GM23338 (cell line): ENCODE measurements around the gene IGF2BP2. TPM values are rescaled to one million over a fixed set of nuclear protein-coding genes. Genes with fewer than 3 reads are reported as not detected.
A peak's percentile ranks its signal among the peaks of the same experiment; 100 is the strongest.

Experiments used
- ATAC-seq: fragments of 200-7000 bp; cut with Tn5 transposase; 3 replicates; pipeline ENCODE4 v1.9.1; 2020
- DNase-seq: peaks from one replicate; pipeline ENCODE4 v3.0.0-alpha.2; 2015; ENCODE audit warnings: low spot score
- H2AFZ ChIP-seq: fragments of 200-600 bp; sonication (generic); 2 replicates; pipeline ENCODE4 v1.8.0; 2016; ENCODE audit warnings: antibody characterized with exemption, mild to moderate bottlenecking, moderate library complexity
- H3F3A ChIP-seq: fragments of 200-600 bp; sonication (generic); replicated peaks from 2 replicates; pipeline ENCODE4 v1.8.0; 2017; ENCODE audit warnings: antibody characterized with exemption, mixed run types, low read depth
- H3K27ac ChIP-seq: fragments of 200-600 bp; sonication (generic); 2 replicates; pipeline ENCODE4 v1.6.1; 2016; ENCODE audit warnings: low read depth
- H3K27me3 ChIP-seq: fragments of 200-600 bp; sonication (generic); 2 replicates; pipeline ENCODE4 v1.8.0; 2016; ENCODE audit warnings: mild to moderate bottlenecking, mixed run types, moderate library complexity; ENCODE audit not compliant: insufficient read depth
- H3K36me3 ChIP-seq: fragments of 200-600 bp; sonication (generic); 2 replicates; pipeline ENCODE4 v1.8.0; 2016; ENCODE audit warnings: mild to moderate bottlenecking; ENCODE audit not compliant: insufficient read depth
- H3K4me1 ChIP-seq: fragments of 200-600 bp; sonication (generic); 2 replicates; pipeline ENCODE4 v1.8.0; 2016; ENCODE audit warnings: mild to moderate bottlenecking, moderate library complexity; ENCODE audit not compliant: insufficient read depth
- H3K4me2 ChIP-seq: fragments of 200-600 bp; sonication (generic); 2 replicates; pipeline ENCODE4 v1.7.1; 2017; ENCODE audit warnings: mixed run types
- H3K4me3 ChIP-seq: fragments of 200-600 bp; sonication (generic); 2 replicates; pipeline ENCODE4 v1.6.1; 2016; ENCODE audit warnings: mixed run types
- H3K79me2 ChIP-seq: fragments of 200-600 bp; sonication (generic); replicated peaks from 2 replicates; pipeline ENCODE4 v1.8.0; 2017; ENCODE audit warnings: mild to moderate bottlenecking; ENCODE audit not compliant: insufficient read depth
- H3K9me2 ChIP-seq: fragments of 200-600 bp; sonication (generic); 2 replicates; pipeline ENCODE4 v1.8.0; 2017; ENCODE audit not compliant: insufficient read depth
- H4K20me1 ChIP-seq: fragments of 200-600 bp; sonication (generic); replicated peaks from 2 replicates; pipeline ENCODE4 v1.8.0; 2017; ENCODE audit warnings: mild to moderate bottlenecking; ENCODE audit not compliant: insufficient read depth
- H3K27ac Mint-ChIP-seq: 2 replicates; pipeline ENCODE4 v1.8.0; 2020; ENCODE audit warnings: inconsistent platforms, mild to moderate bottlenecking, moderate library complexity, mixed read lengths
- H3K27me3 Mint-ChIP-seq: 3 replicates; pipeline ENCODE4 v1.8.0; 2022; ENCODE audit warnings: low read depth, mild to moderate bottlenecking, moderate library complexity, mixed read lengths, inconsistent platforms; ENCODE audit not compliant: insufficient read depth, poor library complexity
- H3K36me3 Mint-ChIP-seq: 3 replicates; pipeline ENCODE4 v1.8.0; 2021; ENCODE audit warnings: low read depth, mild to moderate bottlenecking, inconsistent platforms, moderate library complexity, mixed read lengths
- H3K4me1 Mint-ChIP-seq: 3 replicates; pipeline ENCODE4 v1.8.0; 2020; ENCODE audit warnings: mild to moderate bottlenecking, inconsistent platforms, mixed read lengths
- H3K4me3 Mint-ChIP-seq: 3 replicates; pipeline ENCODE4 v1.8.0; 2021; ENCODE audit warnings: moderate library complexity, mild to moderate bottlenecking, inconsistent platforms, mixed read lengths
- H3K9me3 Mint-ChIP-seq: 3 replicates; pipeline ENCODE4 v1.8.0; 2020; ENCODE audit warnings: moderate library complexity, mild to moderate bottlenecking, inconsistent platforms, mixed read lengths
- CTCF ChIP-seq, 2 experiments: fragments of 200-600 bp in 1 of 2; sonication (generic) in 1 of 2; conservative IDR thresholded peaks; 2 replicates each; pipeline versions ENCODE4 v1.5.1 to v1.6.1; 2016 to 2017; ENCODE audit warnings: antibody characterized with exemption in 2 of 2, low read depth in 2 of 2, mild to moderate bottlenecking in 2 of 2, moderate library complexity in 1 of 2
- ETS1 ChIP-seq: IDR thresholded peaks from 2 replicates; pipeline ENCODE4 v1.6.1; 2016; ENCODE audit warnings: antibody characterized with exemption
- EZH2 ChIP-seq: fragments of 200-600 bp; sonication (generic); IDR thresholded peaks from one replicate; pipeline ENCODE4 v1.8.0; 2017; ENCODE audit warnings: antibody characterized with exemption, mild to moderate bottlenecking, low read depth; ENCODE audit not compliant: unreplicated experiment
- EZH2phosphoT487 ChIP-seq: fragments of 200-600 bp; sonication (generic); IDR thresholded peaks from one replicate; pipeline ENCODE4 v1.8.1; 2018; ENCODE audit warnings: antibody characterized with exemption; ENCODE audit not compliant: unreplicated experiment
- JUNB ChIP-seq: IDR thresholded peaks from one replicate; pipeline ENCODE4 v1.6.1; 2016; ENCODE audit warnings: antibody characterized with exemption; ENCODE audit not compliant: unreplicated experiment
- NANOG ChIP-seq: IDR thresholded peaks from 2 replicates; pipeline ENCODE4 v1.6.1; 2016; ENCODE audit warnings: antibody characterized with exemption, borderline replicate concordance
- POLR2AphosphoS5 ChIP-seq: IDR thresholded peaks from 2 replicates; pipeline ENCODE4 v1.6.1; 2016; ENCODE audit warnings: antibody characterized with exemption, low read depth
- REST ChIP-seq: IDR thresholded peaks from one replicate; pipeline ENCODE4 v1.6.1; 2018; ENCODE audit warnings: antibody characterized with exemption; ENCODE audit not compliant: unreplicated experiment
- STAT1 ChIP-seq: IDR thresholded peaks from one replicate; pipeline ENCODE4 v1.6.1; 2016; ENCODE audit warnings: antibody characterized with exemption; ENCODE audit not compliant: unreplicated experiment
- ZNF114 ChIP-seq: fragments of 250-450 bp; sonication (Bioruptor Pico); IDR thresholded peaks from 2 replicates; pipeline ENCODE4 v1.5.0; 2020; ENCODE audit warnings: mild to moderate bottlenecking, moderate library complexity
- ZNF331 ChIP-seq: fragments of 250-450 bp; sonication (Bioruptor Pico); IDR thresholded peaks from 2 replicates; pipeline ENCODE4 v1.5.0; 2020; ENCODE audit warnings: low read depth, mild to moderate bottlenecking, moderate library complexity
- polyA plus RNA-seq: library from polyadenylated mRNA; unstranded; fragments of >200 nt; fragmentation: Nextera tagmentation; extraction: Ambion mirVana; gene quantifications from 2 replicates; pipeline ENCODE4 v1.2.1, GENCODE V29; 2016
- total RNA-seq: library from RNA; depleted of rRNA; stranded (reverse); fragments of >200 nt; shearing (Covaris generic); gene quantifications from 2 replicates; pipeline ENCODE4 v1.2.3, GENCODE V29; 2014

Gene IGF2BP2
- total and polyA plus RNA-seq, 2 experiments from 2014 or later: 82.9 to 84.5 TPM

GRCh38 chr3:185763347-185764005 lies 61.4 kb downstream of the IGF2BP2 start:
- H3K9me3 Mint-ChIP-seq: no peaks in the 10 kb centered on the region

GRCh38 chr3:185760550-185760949 lies 64.3 kb downstream of the IGF2BP2 start:
- H3K27me3 Mint-ChIP-seq: peaks cover 14% of the 10 kb centered on the region
- peaks cover 66% of the 10 kb centered on the region for H3K4me1 ChIP-seq
- no peak for TF ChIP-seq CTCF (conservative IDR thresholded peaks at IDR 0.05; ENCODE audit: low read depth in 2 of 2)
- no peak for TF ChIP-seq NANOG
- no peak for TF ChIP-seq EZH2
- no peak for TF ChIP-seq ETS1
- TF ChIP-seq JUNB: no peak
- TF ChIP-seq REST: no peak
- TF ChIP-seq EZH2phosphoT487: no peak
- TF ChIP-seq ZNF114: no peak
- no peak for TF ChIP-seq ZNF331 (CRISPR knock-in tag)
- no peak for TF ChIP-seq STAT1

More at GRCh38 chr3:185763347-185764005, 61.4 kb downstream of the IGF2BP2 start:
- DNase-seq (no peak), ATAC-seq (no peak)
- H3K36me3 Mint-ChIP-seq: peaks cover under 1% of the 10 kb centered on the region; the same call in 1 of the 3 replicates
- Histone ChIP-seq H3K4me2 (no peak overlapping the region), H2AFZ (no peak overlapping the region), H3K27ac (no peak overlapping the region), H3K4me1 (peaks cover 50% of the 10 kb centered on the region), H3K4me3 (no peak overlapping the region), H4K20me1 (peaks cover 39% of the 10 kb centered on the region), H3K9me2 (no peaks in the 10 kb centered on the region), H3K79me2 (peaks cover 99% of the 10 kb centered on the region), H3F3A (peaks cover 3% of the 10 kb centered on the region; the same call in 1 of the 2 replicates), H3K27me3 (no peaks in the 10 kb centered on the region), H3K36me3 (no peaks in the 10 kb centered on the region)
- H3K4me3 Mint-ChIP-seq: no peak overlapping the region
- TF ChIP-seq CTCF (conservative IDR thresholded peaks at IDR 0.05; ENCODE audit: low read depth in 2 of 2): no peak
- TF ChIP-seq JUNB: no peak
- no peak for TF ChIP-seq EZH2
- no peak for TF ChIP-seq POLR2AphosphoS5
- peaks cover 4% of the 10 kb centered on the region for H3K27me3 Mint-ChIP-seq
- peaks cover 74% of the 10 kb centered on the region for H3K4me1 Mint-ChIP-seq
- no peak overlapping the region for H3K27ac Mint-ChIP-seq

More at GRCh38 chr3:185760550-185760949, 64.3 kb downstream of the IGF2BP2 start:
- Histone ChIP-seq H3K9me2 (peaks cover 6% of the 10 kb centered on the region; the same call in 1 of the 2 replicates), H3K36me3 (no peaks in the 10 kb centered on the region), H3K79me2 (peaks cover 100% of the 10 kb centered on the region), H3K4me3 (no peak overlapping the region), H4K20me1 (peaks cover 32% of the 10 kb centered on the region), H3K27me3 (no peaks in the 10 kb centered on the region), H2AFZ (no peak overlapping the region), H3K27ac (no peak overlapping the region), H3K4me2 (peak overlapping the region; percentile 1; the same call in 1 of the 2 replicates), H3F3A (peaks cover 5% of the 10 kb centered on the region; the same call in 1 of the 2 replicates)
- H3K9me3 Mint-ChIP-seq: peaks cover 15% of the 10 kb centered on the region
- ATAC-seq (peak; percentile 21), DNase-seq (no peak)
- H3K4me3 Mint-ChIP-seq: no peak overlapping the region; the same call in 2 of the 3 replicates
- no peak overlapping the region for H3K27ac Mint-ChIP-seq
- peaks cover 75% of the 10 kb centered on the region for H3K4me1 Mint-ChIP-seq
- peaks cover 29% of the 10 kb centered on the region for H3K36me3 Mint-ChIP-seq
